Activated gamma-delta T cell (primary cell): Measurements from ENCODE around the gene PDE6D.

Experiments used
- DNase-seq: peaks from one replicate; lab custom pipeline; 2025; lab: John Stamatoyannopoulos, UW

The PDE6D gene

DNA sequence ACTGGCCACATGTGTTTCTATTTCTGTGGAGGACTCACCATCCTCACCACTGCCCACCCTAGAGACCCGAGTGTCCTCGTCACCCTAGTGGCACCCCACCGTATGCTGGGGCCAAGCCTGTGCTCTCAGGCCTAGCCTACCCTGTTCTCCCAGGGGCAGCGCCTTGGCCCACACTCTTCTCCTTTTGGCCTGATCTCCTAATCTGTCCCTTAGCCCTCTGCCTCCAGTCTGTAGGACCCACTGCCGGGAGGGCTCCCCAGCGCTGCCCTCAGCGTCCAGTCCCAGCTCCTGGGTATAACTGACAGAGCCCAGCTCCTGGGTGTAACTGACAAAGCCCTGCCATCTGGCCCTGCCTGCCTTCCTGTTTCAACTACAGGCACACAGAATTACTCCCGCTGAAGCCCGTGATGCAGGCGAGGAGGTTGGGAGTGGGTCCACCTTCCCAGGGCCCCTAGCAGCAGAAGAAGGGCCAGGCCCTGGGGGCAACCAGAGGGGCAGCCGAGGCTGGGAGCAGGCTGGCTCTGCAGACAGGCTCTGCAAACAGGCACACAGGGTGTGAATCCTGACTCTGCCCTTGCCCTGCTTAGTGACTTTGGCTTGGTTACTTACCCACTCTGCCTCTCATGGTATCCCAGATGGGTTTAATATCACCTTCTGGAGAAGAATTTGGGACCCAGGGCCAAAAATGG is 98.3 kb downstream of the PDE6D start:
- DNase-seq: no peak
